Activated CD4-positive, alpha-beta memory T cell treated with anti-CD3 and anti-CD28 coated beads, Interleukin-2, amount 10 ng/mL, durations not matched to agents 7 days and 5 days (primary cell): Measurements from ENCODE around the gene TRIO. TPM values are rescaled to one million over a fixed set of nuclear protein-coding genes. Genes with fewer than 3 reads are reported as not detected.

Experiments used
- CTCF ChIA-PET: fragments of 350-600 bp; sonication (Branson Sonifier 250); formaldehyde crosslinking; loops from one replicate; lab custom pipeline; 2021; ENCODE audit warnings: antibody characterized with exemption, inconsistent platforms; lab: Charles Lee
- POLR2A ChIA-PET: fragments of 350-600 bp; sonication (Branson Sonifier 250); formaldehyde crosslinking; loops from one replicate; lab custom pipeline; 2021; ENCODE audit warnings: antibody characterized with exemption; lab: Charles Lee
- DNase-seq: peaks from one replicate; pipeline ENCODE4 v3.0.0-alpha.2; 2020
- H3K27ac Mint-ChIP-seq: one replicate; pipeline ENCODE4 v1.8.0; 2021; ENCODE audit warnings: mild to moderate bottlenecking, mixed read lengths
- H3K27me3 Mint-ChIP-seq: one replicate; pipeline ENCODE4 v1.8.0; 2021; ENCODE audit warnings: mixed read lengths
- H3K36me3 Mint-ChIP-seq: one replicate; pipeline ENCODE4 v1.8.0; 2021; ENCODE audit warnings: low read depth, mixed read lengths
- H3K4me1 Mint-ChIP-seq: one replicate; pipeline ENCODE4 v1.8.0; 2021; ENCODE audit warnings: mixed read lengths
- H3K4me3 Mint-ChIP-seq: one replicate; pipeline ENCODE4 v1.8.0; 2021; ENCODE audit warnings: mild to moderate bottlenecking, mixed read lengths
- H3K9me3 Mint-ChIP-seq: one replicate; pipeline ENCODE4 v1.8.0; 2021; ENCODE audit warnings: mixed read lengths
- total RNA-seq, 2 experiments: library from RNA; stranded (reverse); gene quantifications; one replicate each; pipeline ENCODE4 v1.2.3, GENCODE V29; 2021

The TRIO gene
- total RNA-seq, 2 experiments from 2014 or later: 8.1 to 8.3 TPM

DNA sequence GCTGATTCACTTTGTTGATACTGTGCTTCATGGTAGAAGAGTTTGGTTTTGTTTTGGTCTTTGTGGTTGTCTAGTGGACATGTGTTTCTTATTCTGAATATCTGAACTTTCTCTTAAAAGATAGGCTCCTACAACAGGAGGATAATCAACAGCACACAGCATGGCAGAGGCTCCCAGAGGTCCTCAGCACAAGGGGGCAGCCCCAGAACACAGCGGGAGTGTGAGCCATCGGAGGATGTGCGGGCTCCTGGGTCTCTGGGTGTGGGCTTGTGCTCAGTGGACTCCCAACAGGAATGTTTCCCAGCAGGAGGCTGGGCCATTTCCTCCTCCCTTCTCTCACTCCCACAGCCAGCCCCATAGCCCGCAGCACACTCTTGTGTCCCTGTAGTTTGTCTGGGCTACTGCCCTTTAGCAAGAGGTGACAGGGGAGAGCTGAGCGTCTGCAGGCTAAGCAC is 274.2 kb downstream of the TRIO start:
- H3K9me3 Mint-ChIP-seq: no peaks in the 10 kb centered on the region

GRCh38 chr5:14417792-14418765 is 274.9 kb downstream of the TRIO start:
- no peak overlapping the region for H3K27ac Mint-ChIP-seq
- peaks cover 10% of the 10 kb centered on the region for H3K27me3 Mint-ChIP-seq
- H3K4me1 Mint-ChIP-seq: peaks cover 43% of the 10 kb centered on the region
- H3K36me3 Mint-ChIP-seq: no peaks in the 10 kb centered on the region
- CTCF ChIA-PET: interaction anchor here (1.2 to 2.8 kb wide), 2 partner anchors 17 to 231 kb away, joined by 3 to 12 read pairs; no protein-coding TSS in a partner anchor
- no peak overlapping the region for H3K4me3 Mint-ChIP-seq
- POLR2A ChIA-PET: interaction anchor here (1.8 to 2.3 kb wide), 2 partner anchors 52 to 164 kb away, joined by 6 to 11 read pairs; partner anchors contain the start of gene OTULINL
- H3K9me3 Mint-ChIP-seq: no peaks in the 10 kb centered on the region
- DNase-seq: no peak

More for the DNA sequence above, 274.2 kb downstream of the TRIO start:
- CTCF ChIA-PET: interaction anchor here (0.6 to 2.8 kb wide), 4 partner anchors 16 to 232 kb away, joined by 3 to 12 read pairs (median 4); no protein-coding TSS in a partner anchor
- H3K36me3 Mint-ChIP-seq: no peaks in the 10 kb centered on the region
- H3K27ac Mint-ChIP-seq: peak overlapping the region; percentile 37
- peaks cover 10% of the 10 kb centered on the region for H3K27me3 Mint-ChIP-seq
- no peak for DNase-seq
- peaks cover 46% of the 10 kb centered on the region for H3K4me1 Mint-ChIP-seq
- H3K4me3 Mint-ChIP-seq: no peak overlapping the region
- POLR2A ChIA-PET: interaction anchor here (1.8 to 2.3 kb wide), 3 partner anchors 51 to 231 kb away, joined by 5 to 11 read pairs (median 6); partner anchors contain the start of gene OTULINL

- Mint-ChIP-seq H3K4me1 (peaks cover 35% of the 10 kb centered on the region), H3K9me3 (no peaks in the 10 kb centered on the region), H3K4me3 (no peak overlapping the region), H3K27ac (no peak overlapping the region), H3K36me3 (no peaks in the 10 kb centered on the region), H3K27me3 (peaks cover 10% of the 10 kb centered on the region)
- no peak for DNase-seq
- ChIA-PET POLR2A (no interaction called here), CTCF (no interaction called here)
Observed at GRCh38 chr5:14419686-14420085, 276.5 kb downstream of the TRIO start.

- Mint-ChIP-seq H3K36me3 (no peaks in the 10 kb centered on the region), H3K27me3 (peaks cover 10% of the 10 kb centered on the region), H3K4me3 (no peak overlapping the region), H3K9me3 (no peaks in the 10 kb centered on the region), H3K4me1 (peaks cover 34% of the 10 kb centered on the region), H3K27ac (no peak overlapping the region)
- no peak for DNase-seq
- POLR2A ChIA-PET: no interaction called here
- CTCF ChIA-PET: no interaction called here
Observed at GRCh38 chr5:14420101-14420811, 277.1 kb downstream of the TRIO start.

DNA sequence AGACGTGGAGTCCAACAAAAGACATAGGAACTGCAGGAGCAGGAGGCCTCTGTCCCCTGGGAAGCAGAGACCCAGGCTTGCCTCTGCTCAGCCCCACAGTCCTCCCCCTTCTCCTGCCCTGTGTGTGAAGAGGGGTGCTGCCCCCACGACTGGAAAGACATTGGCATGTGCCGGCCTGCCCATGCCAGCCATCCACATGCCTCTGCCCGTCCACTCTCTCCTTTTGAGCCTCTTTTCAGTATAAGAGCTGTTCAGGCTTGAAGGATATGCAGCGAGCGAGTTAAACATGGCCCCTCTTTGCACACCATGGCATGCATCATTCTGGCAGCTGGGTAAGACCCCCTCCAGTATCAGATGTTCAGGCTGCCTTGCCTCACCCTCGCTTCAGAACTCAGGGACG is 278.7 kb downstream of the TRIO start:
- peaks cover 20% of the 10 kb centered on the region for H3K4me1 Mint-ChIP-seq
- H3K27me3 Mint-ChIP-seq: peaks cover 10% of the 10 kb centered on the region
- H3K36me3 Mint-ChIP-seq: no peaks in the 10 kb centered on the region
- H3K27ac Mint-ChIP-seq: no peak overlapping the region
- DNase-seq: no peak
- no peak overlapping the region for H3K4me3 Mint-ChIP-seq
- ChIA-PET POLR2A (no interaction called here), CTCF (no interaction called here)
- H3K9me3 Mint-ChIP-seq: no peaks in the 10 kb centered on the region

DNA sequence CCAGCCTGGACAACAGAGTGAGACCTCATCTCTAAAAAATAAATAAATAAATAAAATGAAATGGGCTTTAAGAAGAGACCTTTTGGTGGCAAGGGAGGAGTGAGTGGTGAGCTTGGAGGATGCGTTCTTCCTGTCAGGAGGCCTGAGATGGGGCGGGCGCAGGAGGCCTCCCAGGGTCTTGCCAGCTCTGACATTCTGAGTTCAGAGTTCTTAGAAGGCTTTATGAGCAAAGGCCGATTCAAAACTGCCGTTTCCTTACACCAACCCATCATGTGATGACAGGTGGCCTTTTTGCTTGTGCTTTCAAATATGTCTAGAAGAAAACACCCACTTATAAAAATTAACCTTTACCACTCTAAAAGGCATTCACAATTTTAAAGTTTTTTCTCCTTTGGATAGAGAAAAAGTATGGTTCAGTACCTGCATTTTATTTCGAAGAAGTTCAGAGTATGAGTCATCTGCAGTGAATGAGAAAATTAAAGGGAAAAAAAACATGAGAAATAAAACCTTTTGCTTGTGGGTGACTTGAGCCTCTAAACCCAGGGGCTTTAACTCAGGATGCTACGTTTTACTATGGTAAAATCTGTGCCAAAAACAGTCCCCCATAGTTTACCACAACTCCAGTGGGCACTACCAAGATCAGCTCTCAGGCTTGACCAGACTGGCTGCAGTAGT is 281.0 kb downstream of the TRIO start:
- H3K27me3 Mint-ChIP-seq: no peaks in the 10 kb centered on the region
- ChIA-PET POLR2A (interaction anchor here (0.9 kb wide), 1 partner anchor 9 kb away, joined by 3 read pairs; no protein-coding TSS in a partner anchor), CTCF (interaction anchor here (0.6 to 0.9 kb wide), 2 partner anchors 10 to 52 kb away, joined by 4 read pairs; no protein-coding TSS in a partner anchor)
- H3K4me3 Mint-ChIP-seq: no peak overlapping the region
- no peak overlapping the region for H3K27ac Mint-ChIP-seq
- H3K9me3 Mint-ChIP-seq: no peaks in the 10 kb centered on the region
- H3K4me1 Mint-ChIP-seq: peaks cover 12% of the 10 kb centered on the region
- DNase-seq: no peak
- H3K36me3 Mint-ChIP-seq: no peaks in the 10 kb centered on the region

DNA sequence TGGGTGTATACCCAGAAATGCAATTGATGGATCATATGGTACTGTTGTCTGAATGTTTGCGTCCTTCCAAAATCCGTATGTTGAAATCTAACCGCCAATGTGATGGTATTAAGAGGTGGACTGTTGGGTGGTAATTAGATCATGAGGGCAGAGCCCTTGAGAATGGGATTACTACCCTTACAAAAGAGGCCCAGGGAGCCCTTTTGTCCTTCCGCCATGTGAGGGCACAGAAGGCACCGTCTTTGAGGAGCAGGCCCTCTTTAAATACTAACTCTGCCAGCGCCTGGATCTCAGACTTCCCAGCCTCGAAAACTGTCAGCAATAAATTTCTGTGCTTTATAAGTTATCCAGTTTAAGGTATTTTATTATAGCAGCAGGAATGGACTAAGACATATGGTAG is 282.4 kb downstream of the TRIO start:
- peaks cover 12% of the 10 kb centered on the region for H3K4me1 Mint-ChIP-seq
- POLR2A ChIA-PET: no interaction called here
- CTCF ChIA-PET: no interaction called here
- H3K9me3 Mint-ChIP-seq: no peaks in the 10 kb centered on the region
- DNase-seq: no peak
- peaks cover 2% of the 10 kb centered on the region for H3K27me3 Mint-ChIP-seq
- no peak overlapping the region for H3K4me3 Mint-ChIP-seq
- H3K27ac Mint-ChIP-seq: no peak overlapping the region
- H3K36me3 Mint-ChIP-seq: no peaks in the 10 kb centered on the region

- Mint-ChIP-seq H3K4me1 (peaks cover 12% of the 10 kb centered on the region), H3K27ac (no peak overlapping the region), H3K27me3 (peaks cover 2% of the 10 kb centered on the region), H3K4me3 (no peak overlapping the region), H3K9me3 (no peaks in the 10 kb centered on the region), H3K36me3 (no peaks in the 10 kb centered on the region)
- DNase-seq: no peak
- ChIA-PET CTCF (no interaction called here), POLR2A (no interaction called here)
Observed at GRCh38 chr5:14426521-14426920, 283.4 kb downstream of the TRIO start.

DNA sequence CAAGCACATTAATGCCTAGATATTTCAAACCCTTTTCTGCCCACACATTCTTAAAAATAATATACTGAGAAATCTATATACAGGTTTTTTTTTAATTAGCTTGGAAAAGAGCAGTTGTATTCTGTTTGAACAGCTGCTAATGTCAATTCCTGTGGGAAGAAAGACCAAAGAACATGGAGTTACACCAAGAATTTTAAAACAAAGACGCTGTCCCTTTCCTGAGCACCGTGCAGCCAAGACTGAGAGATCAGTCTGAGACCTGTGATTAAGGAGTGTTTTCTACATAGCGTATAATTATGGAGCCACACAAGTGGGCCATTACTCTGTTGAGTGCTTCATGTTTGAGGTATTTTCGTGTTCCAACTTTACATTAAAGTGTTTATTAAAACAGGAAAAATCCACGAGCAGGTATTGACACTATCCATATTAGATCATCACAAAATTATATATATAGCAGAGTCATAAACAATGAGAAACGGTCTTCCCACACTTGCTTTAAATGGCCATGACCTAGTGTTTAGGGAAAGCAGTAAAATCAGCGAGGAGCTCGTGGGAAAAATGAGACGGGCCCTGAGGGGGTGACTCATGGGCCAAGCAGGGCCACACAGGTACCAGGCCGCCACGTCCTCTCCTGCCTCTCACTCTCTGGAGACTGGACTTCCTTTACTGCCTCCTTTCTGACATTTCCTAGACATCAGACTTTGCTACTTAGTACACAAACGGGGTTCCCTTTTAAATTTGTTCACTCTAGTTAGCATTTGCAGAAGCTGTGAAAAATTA is 285.4 kb downstream of the TRIO start:
- ChIA-PET CTCF (no interaction called here), POLR2A (no interaction called here)
- H3K27me3 Mint-ChIP-seq: peaks cover 11% of the 10 kb centered on the region
- no peaks in the 10 kb centered on the region for H3K9me3 Mint-ChIP-seq
- H3K4me1 Mint-ChIP-seq: peaks cover 11% of the 10 kb centered on the region
- DNase-seq: no peak
- no peak overlapping the region for H3K4me3 Mint-ChIP-seq
- H3K36me3 Mint-ChIP-seq: no peaks in the 10 kb centered on the region
- H3K27ac Mint-ChIP-seq: no peak overlapping the region

DNA sequence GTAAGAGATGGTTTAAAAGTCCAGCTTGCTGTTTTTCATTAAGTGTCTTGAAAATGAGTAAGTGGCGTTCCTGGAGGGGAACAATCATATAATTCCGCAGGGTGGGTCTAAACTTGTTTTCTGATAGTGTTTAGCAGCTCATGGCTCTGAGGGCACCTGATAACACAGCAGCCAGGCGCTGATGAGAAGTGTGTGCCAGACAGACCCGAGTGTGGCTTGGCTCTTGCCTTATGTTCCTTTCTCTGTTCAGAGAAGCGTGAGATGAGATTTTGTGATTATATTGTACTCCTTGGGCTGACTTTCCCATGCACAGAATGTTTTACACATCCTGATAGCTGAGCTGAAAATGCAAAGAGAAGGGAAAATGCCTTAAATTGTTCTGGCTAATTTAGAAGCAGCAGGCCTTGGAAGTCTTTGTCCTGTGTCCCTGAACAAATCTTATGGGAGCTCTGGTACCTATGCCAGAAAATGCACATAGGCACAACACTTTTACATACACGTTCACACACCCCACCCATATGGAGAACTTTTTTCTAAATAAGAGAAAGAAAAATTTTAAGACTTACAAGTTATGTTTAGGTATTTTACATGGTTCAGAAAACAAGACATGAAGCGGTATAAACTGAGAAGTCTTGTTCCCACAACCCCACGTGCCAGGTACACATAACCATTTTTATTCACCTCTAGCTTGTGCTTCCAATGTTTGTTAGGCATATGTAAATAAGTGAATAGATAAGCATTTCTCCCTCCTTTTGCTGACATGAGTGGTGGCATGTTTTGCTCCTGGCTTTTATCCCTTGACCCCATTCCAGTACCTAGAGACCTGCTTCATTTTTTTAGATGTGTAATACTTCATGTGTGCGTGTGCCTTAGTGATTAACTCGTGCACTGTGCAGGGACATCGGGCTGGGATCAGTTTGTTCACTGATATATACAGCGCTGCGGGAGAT is 286.2 kb downstream of the TRIO start:
- H3K27ac Mint-ChIP-seq: no peak overlapping the region
- H3K9me3 Mint-ChIP-seq: no peaks in the 10 kb centered on the region
- peaks cover 7% of the 10 kb centered on the region for H3K4me1 Mint-ChIP-seq
- POLR2A ChIA-PET: no interaction called here
- peaks cover 11% of the 10 kb centered on the region for H3K27me3 Mint-ChIP-seq
- H3K36me3 Mint-ChIP-seq: no peaks in the 10 kb centered on the region
- no peak for DNase-seq
- no peak overlapping the region for H3K4me3 Mint-ChIP-seq
- CTCF ChIA-PET: no interaction called here

DNA sequence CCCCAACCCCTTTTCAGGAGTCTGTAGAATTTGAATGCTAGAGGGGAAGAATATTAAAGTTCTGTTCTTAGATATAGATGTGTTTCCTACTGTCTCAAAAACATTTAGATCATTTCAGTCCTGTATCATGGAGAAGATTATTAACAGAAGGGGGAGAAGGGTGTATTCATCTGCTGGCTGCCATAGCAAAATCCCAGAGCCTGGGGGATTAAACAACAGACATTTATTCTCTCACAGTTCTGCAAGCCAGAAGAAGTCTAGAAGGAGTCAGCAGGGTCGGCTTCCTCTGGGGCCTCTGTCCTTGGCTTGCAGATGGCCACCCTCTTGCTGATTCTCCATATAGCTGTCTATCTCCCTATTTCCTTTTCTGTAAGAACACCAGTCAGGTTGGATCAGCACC is 288.4 kb downstream of the TRIO start:
- ChIA-PET CTCF (no interaction called here), POLR2A (no interaction called here)
- Mint-ChIP-seq H3K9me3 (no peaks in the 10 kb centered on the region), H3K36me3 (no peaks in the 10 kb centered on the region), H3K4me1 (peaks cover 1% of the 10 kb centered on the region), H3K27ac (no peak overlapping the region), H3K27me3 (peaks cover 17% of the 10 kb centered on the region), H3K4me3 (no peak overlapping the region)
- no peak for DNase-seq
